ENCODE measurements around the gene SLC1A2.

SLC1A2 gene

DNA sequence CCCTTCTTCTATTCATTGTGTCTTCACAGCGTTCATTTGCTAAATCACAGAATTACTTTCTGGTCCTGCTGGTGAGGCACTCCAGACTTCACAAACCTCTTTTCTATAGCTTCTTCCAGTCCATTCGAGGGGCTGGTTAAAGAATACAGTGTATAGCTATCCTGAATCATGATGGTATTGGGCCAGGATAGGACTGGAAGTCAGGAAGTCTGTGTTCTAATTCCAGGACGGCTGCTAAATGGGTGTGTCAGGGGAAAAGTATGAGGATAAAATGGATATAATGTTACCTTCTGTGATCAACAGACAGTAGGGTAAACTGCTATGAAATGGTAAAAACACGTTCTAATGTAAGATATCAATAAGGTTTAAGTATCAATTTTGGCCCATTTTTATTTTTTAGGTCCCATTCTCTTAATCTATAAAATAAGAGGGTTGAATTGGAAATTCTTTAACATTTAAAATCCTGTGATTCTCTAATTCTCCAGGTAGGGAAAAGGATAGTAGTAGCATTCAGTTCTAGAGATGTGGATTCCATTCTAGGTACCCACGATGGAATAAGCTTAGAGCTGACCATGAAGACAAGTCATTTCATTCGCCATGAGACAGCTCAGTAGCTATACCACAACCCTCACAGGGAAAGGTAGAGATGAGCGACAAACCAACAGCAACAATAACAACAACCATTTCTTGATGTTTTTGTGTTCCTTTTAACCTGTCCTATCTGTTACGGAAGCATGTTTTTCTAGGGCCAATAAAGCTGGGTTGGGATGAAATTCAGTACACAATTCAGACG, 96.1 kb downstream of the SLC1A2 start:
- no peak for DNase-seq

DNA sequence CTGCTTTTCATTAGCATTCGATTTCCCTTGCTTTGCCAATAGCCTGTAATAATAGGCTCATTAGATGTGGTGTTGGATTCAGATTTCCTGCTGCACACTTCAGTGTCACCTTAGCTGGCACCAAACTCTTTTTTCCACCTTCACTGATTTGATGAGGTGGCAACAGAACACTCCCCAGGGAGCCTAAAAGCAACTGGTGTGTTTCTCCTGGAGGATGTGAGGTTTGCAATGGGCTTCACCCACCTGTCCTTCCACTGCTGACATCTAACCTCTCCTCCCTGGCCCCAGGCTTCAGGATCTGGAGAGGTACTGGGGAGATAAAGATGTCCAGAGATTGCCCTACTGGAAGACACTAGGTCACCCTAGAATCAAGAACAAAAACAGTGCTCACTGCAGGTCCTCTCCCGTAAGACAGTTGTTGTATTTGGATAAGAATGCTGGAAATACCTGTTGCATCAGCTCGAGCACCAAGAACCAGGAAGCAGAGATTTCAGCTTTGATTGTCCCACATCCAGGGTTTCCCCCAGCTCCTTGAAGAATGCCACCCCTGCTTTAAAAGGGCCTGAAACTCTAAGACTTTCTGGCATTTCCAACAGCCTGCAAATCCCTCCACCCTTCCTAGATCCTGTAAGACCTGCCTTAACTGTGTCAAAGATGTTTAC, 96.9 kb downstream of the SLC1A2 start:
- no peak for DNase-seq

DNA sequence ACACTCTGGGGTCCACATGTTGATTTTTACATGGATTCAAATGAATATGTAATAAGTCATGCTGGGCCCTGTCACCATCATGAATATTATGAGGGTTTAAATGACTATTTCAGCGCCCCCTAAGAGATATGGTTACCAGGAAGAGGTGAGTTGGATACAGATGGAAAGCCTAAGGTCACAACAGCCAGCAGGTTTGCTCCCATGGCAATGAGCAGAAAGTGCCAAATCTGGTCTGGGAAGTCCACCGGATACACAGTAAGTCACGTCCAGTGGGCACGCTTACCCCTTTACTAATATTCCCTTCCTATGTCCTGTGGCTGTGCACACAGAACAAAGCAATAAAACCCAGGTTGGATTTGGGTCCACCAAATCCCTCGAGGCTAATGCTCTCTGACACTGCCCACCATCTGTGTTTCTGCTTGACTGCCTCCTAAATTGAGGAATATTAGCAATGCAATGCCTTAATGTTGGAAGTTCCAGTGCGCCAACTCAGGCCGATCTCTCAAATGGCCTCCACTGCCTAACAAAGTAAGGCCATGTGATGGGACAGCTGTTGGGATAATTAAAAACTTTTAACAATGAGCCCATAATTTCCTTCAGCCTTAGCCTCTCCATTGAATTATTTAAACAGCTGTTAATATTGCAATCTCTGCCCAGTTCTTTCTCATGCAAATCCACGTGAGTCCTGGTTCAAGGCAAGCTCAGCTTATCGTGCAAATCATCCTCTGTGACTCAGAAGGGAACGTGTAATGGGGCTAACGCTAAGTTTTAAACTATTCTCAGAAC, 97.6 kb downstream of the SLC1A2 start:
- no peak for DNase-seq

DNA sequence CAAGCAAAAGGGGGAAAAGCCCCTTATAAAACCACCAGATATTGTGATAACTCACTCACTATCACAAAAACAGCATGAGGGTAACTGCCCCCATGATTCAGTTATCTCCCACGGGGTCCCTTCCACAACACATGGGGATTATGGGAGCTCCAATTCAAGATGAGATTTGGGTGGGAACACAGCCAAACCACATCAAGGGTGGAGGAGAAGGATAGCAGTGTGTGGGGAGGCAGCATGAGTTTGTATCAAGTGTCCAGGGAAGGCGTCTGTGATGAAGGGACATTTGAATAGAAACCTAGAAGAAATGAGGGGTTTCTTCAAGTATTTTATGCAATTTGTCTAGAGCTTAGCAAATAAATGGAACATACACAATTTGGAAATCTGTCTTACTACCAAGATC, 98.2 kb downstream of the SLC1A2 start:
- DNase-seq = no peak

DNA sequence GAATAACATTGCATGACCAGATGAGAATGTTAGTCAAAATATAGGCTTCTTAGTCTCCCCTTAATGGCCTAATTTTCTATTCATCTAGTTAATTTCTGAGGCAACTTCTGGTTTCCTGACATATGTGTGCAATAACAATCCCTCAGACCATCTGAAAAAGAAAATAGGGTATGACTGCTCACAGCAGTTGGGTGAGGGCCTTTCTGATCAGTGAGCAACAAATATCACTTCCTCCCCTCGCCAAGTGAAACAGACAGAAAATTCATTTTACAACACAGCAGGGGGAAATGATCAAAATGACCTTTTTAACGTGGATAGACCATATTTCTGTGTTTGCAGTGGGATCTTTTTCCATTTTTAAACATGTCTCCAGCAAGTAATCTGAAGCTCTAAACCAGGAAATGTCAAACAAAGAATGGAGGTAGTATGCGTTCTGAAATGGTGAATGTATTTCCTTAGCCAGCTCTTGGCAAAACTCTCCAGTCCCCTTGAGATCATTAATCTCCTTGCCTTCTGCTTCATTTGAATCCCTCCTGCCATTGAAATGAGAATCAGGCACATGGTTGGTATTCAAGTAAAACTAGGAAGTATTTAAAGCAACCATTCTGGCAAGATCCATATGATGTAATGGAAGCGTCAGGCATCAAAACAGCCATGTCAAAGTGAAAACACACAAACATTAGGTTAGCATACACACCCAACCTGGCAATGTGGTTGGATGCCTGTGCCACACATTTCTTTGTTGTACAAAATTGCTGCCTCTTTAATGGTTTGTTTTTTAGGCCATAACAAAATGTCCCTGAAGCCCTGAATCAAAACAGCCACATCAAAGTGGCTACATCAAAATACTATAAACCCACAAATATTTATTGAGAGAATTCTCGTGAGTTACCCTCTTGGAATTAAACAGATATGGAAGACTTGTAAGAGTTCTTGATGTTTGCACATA, 100.1 kb downstream of the SLC1A2 start:
- DNase-seq = no peak

DNA sequence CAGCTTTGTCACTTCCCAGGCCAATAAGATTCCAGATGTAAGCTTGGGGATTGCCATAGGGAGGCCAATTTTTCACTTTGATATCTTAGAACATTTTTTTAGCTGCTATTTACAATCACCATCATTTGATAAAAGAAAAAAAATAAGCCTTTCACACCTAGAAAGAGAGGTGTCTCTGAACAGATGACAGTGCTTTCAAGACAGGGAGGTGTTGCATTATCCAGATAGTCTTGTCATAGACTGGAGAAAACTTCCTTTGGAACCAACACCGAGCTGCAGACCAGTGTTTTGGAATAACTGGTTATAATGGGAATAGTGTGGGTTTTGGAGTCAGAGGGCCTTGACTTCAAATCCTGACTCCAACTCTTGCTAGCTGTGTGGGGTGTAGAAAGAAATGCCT, 101.0 kb downstream of the SLC1A2 start:
- DNase-seq = no peak

DNA sequence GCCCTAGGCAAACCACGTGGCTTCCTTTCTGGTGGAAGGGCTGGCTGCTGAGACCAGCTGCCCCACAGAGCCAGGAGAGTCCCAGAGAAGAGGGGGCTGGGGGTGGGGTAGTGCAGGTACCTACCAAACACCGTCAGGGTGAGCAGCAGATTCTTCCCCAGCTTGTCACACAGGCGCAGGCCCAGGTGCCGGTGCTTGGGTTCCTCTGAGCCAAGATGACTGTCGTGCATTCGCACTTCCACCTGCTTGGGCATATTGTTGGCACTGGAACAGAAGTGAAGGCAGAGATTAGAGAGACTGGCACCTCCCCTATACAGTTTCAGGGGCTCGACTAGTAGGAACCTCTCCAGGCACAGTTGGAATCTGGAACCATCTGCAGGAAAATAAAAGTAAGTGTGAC, 102.1 kb downstream of the SLC1A2 start:
- DNase-seq = no peak

DNA sequence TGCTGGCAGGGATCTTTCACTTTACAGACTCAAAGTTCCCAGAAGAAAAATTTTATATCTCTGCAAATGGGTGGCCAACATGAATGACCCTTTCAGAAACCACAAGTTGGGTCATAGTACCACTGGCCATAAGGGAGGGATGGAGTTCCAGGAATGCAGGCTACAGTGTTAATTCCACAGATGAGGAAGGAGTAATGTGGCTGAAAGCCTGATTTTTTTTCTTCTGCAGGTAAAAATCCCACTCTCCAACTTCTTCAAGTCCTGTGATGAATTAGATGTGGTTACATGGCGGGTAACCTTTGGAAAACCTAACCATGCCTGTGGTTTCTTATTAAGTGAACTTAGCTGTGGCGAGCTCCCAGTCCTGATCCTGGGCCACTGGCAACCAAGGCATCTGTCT, 103.2 kb downstream of the SLC1A2 start:
- no peak for DNase-seq

DNA sequence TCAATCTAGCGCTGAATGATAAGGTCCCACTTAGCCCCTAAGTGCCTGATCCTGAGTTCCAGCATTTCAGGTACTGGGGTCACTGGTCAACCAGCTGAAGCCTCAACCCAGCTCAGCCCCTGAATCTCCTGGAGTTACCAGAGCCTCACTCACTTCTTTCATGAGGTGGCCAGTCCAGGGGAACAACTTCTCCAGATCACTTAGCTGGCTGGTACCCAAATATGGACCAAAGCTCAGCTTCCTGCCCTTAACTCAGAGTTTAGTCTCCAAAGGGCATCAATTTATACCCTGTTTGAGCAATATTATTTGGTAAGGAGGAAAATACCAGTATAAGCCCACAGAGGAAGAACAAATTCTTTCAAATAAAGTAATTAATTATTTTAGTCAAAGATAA, 105.6 kb downstream of the SLC1A2 start:
- DNase-seq = no peak

DNA sequence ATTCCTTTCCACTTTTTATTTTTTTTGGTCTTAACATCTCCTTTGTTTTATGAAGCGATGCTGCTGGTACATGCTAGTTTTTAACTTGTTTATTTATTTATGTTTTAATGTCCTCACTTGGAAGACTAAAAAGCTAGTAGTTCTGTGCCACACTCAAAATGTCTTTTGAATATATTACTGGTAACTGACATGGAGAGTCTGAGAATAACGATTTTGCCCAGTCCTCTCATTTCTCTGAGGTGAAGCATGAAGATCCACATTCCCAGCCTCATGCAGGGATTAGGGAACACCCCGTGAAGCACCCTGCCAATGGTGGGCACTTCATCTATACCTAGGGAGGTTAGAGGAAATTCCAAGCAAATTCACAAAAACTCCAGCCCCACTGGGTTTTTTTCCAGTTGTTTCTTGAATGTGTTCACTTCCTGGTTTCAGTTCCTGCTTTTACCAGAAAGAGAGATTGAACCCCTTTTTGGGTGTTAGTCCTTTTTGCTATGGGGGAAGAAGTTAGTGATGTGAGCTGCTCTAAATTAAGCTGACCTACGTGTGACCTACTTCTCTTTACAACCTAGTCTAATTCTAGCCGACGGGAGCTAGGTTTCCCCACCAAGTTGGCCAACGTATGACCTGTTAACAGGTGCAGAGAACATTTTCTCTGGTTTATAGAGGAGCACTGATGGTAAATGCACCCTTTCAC, 106.1 kb downstream of the SLC1A2 start:
- DNase-seq = no peak

DNA sequence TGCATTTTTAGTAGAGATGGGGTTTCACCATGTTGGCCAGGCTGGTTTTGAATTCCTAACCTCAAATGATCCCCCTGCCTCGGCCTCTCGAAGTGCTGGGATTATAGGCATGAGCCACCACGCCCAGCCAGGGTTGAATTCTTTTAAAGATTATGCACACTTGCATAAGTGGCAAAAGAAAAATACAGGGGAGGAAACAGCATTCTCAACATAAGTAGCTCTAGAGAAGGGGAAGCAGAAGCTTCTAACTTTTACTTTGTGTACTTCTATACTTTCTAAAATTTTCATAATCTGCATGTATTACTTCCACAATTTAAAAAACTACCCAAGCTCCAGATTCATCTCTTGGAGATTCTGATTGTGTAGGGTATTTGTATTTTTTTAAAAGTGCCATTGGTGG, 108.0 kb downstream of the SLC1A2 start:
- DNase-seq = no peak

DNA sequence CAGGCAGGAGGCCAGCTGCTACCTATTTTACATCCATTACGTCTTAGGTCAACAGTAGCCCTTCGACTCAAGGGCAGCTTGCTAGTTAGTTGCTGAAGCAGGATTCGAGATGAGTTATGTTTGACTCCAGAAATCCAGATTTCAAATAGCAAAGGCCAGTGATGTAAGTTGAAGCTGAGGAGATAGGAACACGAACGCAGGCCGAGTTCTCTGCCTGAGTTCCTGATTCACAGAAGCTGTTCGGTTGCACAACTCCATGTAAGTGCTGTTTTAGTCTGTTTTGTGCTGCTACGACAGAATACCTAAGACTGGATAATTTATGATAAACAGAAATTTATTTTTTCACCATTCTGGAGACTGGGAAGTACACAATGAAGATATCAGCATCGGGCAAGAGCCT, 111.2 kb downstream of the SLC1A2 start:
- no peak for DNase-seq

DNA sequence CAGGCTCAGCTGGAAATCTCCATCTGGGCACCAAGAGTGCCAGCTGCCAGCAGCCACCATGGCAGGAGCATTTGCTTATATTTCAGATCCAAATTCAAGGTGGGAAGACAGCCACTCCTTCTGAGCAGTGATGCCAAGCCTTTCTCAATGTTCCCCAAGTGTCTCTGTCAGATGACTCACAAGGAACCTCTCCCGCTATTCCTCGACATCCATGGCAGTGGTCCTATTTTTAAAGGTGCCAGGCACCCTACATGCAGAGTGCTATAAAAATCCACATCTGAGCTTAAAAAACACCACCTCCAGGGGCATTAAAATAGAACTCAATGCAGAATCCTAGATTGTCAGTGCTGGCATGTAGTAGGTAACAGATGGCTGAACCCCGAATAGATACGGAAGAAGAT, 112.1 kb downstream of the SLC1A2 start:
- no peak for DNase-seq

DNA sequence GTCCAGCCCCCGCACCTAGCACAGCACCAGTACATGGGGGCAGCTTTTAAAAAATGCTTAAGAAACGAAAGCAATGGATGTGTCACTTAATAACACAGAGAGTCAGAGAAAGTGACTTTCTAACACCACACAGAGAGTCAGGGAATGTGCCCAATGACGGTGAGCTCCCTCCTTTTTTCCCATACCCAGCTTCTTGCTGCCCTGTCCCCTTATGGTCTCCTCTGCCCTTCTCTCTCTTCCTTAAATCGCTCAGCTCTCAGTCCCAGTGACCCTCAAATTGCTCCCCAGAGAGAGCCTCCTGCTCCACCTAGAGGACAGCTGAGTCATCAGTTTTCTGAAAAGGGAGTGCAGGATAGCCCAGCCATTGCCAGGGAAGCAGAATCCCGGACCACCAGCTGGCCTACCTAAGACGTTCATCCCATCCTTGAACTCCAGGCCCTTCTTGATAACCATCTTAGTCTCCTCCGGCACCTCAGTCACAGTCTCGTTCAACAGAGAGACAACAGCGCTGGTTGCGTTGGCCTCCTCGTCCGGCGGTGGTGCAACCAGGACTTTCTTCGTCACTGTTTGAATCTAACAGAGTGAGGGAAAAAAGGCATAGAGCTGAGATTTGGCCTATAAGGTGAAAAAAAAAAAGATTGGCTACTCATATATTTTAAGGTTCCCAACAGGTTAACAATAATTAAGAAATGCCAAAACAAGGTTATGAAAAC, 113.5 kb downstream of the SLC1A2 start:
- peak; percentile 68 for DNase-seq

DNA sequence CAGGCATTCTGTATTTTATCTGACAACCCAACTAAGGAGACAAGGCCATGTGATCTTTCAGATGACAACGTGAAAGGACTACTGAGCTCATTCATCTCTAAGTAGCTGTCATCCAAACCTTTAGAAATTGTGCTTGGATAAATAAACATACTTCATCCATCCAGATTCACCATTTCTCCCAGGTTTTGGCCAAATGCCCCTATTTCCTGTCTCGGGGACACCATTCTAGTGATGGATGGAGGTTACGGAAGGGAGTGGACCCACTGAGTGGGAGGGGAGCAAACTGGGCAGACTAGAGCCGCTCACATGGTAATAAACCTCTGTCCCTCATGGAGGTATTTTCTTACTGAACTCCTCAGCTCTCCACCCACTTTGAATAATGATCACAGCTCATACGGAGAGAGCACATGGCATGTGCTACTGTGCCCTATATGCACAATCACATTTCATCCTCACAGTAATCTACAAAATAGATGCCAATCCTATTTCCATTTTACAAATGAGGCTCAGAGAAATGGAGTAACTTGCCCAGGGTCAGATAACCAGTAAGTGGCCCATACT, 114.4 kb downstream of the SLC1A2 start:
- DNase-seq = no peak

DNA sequence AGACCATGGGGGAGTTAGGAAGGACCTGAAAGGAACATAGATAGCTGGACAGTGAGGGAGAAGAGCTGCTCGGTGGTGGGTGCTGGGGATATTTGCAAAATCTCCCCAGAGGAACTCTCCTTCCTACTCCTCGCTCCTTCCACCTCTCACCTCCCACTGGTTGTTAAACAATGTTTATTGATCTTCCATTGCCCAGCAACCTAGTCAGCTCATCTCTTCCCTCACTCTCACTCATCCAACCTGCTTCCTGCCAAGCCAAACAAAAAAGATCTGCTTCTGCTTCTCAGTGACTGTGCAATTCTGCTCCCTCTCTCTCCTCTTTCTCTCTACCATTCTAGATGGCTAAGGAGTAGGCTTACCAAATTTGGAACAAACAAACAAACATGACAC, 115.0 kb downstream of the SLC1A2 start:
- DNase-seq = peak; percentile 30

DNA sequence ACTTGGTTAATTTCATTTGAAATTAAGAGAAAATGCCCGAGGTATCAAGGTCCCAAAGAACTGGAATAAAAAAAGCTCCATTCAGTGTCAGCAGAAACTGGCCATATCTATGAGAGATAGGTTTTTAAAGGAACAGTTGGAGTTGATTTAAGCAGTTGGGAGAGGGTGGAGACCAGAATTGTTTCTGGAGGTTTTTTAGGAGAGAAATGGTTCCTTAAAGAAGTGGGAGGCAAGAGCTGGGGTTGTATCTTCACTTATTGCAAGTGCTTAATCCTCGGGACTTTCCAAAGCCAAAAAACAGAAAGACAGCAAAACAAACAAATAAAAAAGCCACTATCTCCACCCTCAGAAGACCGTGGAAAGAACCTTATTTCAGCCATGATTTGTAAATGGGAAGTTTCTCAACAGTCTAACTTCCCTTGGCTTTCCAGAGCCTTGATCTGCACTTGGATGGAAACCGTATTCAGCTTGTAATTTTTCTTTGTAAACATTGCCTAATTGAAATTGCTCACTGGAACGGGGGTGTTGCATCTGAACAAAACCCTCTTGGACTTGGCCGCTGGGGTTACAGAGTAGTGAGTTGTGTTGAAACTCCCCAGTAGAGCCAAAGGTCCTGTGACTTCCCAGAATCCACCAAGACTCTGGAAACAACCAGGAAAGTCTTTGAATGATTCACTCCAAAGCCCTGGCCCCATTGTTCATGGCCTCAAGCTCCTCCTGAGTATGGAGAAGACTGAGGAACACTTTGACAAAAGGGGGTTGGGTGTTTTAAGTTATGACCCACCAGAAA, 115.6 kb downstream of the SLC1A2 start:
- no peak for DNase-seq

DNA sequence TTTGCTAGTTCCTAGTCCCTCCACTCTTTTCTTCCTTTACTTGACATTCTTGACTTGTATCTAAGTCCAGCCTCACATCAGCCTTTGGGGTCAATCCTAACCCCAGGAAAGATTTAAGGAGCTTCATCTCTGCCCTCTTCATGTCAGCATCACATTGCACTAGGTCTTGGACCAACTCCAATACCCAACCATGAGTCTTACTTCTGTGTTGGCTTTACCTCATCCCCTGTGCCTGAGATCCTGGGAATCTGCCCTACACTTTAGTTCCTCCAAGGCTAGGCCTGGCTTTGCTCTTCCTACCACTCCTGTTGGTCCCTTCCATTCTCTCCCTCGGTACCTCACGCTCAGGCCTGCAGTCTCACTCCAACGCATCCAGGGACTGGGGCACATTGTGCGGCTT, 117.0 kb downstream of the SLC1A2 start:
- DNase-seq = no peak

DNA sequence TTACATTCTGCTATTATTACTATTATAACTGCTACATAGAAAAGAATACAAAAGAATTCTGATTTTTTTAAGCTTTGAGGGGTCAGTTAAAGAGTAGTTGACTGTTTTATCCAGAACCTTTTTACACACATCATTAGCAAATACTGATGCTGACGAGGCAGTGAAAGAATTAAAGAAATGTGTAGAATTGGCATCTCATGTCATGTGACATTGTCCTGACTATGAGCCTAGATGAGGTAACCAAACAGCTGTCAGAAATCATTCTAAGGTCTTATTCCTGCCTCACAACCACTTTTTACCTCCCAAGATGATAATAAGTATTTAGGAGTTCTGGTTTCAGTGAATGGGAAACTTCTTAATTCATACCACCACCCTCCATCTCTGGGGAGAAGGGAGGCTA, 121.0 kb downstream of the SLC1A2 start:
- no peak for DNase-seq

DNA sequence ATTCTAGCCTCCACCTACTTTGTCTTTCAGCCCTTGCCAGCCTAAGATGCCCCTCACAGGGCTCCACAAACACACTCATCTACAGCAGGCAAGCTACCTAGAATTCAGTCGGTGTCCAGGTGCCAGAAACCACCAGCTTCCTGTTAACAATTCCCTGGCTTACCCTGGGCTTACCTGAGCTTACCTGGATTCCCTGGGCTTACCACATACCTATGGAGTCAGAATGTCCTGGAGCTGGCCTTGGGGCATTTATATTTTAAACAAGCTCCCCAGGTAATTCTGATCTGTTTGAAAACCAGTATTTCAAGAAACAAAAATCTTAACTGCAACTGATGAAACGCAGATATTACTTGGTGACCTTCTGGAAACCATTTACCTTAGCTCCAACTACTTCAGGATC, 123.6 kb downstream of the SLC1A2 start:
- no peak for DNase-seq

All from CD4-positive, alpha-beta T cell treated with Interleukin-21 for 1 hour (primary cell).